HFFc6 (cell line): Measurements from ENCODE around the gene PPP1R2. TPM values are rescaled to one million over a fixed set of nuclear protein-coding genes. Genes with fewer than 3 reads are reported as not detected.

ENCODE experiments used
- DNase-seq: peaks from one replicate; pipeline ENCODE4 v3.0.0-alpha.2; 2018
- H3K27ac Mint-ChIP-seq: 2 replicates; pipeline ENCODE4 v1.8.0; 2020; ENCODE audit warnings: mild to moderate bottlenecking, mixed read lengths
- H3K27me3 Mint-ChIP-seq: 2 replicates; pipeline ENCODE4 v1.8.0; 2021; ENCODE audit warnings: mild to moderate bottlenecking, moderate library complexity, mixed read lengths; ENCODE audit not compliant: insufficient read depth
- H3K36me3 Mint-ChIP-seq: 2 replicates; pipeline ENCODE4 v1.8.0; 2021; ENCODE audit warnings: low read depth, mixed read lengths
- H3K4me1 Mint-ChIP-seq: 2 replicates; pipeline ENCODE4 v1.8.0; 2020; ENCODE audit warnings: low read depth, mixed read lengths
- H3K4me3 Mint-ChIP-seq: 2 replicates; pipeline ENCODE4 v1.8.0; 2020; ENCODE audit warnings: mild to moderate bottlenecking, moderate library complexity, mixed read lengths
- H3K9me3 Mint-ChIP-seq: 2 replicates; pipeline ENCODE4 v1.8.0; 2020; ENCODE audit warnings: mild to moderate bottlenecking, mixed read lengths
- CTCF ChIP-seq: fragments of 200-600 bp; sonication (generic); IDR thresholded peaks from 2 replicates; pipeline ENCODE4 v1.5.0; 2021; ENCODE audit warnings: antibody characterized with exemption, mild to moderate bottlenecking
- total RNA-seq, 6 experiments: library from RNA; stranded (reverse); fragmentation: NEBNext Ultra II Directional; extraction: Animal tissue kit (Norgen Biotek cat#: 25700); gene quantifications; 2 replicates in 1 of 6; 3 replicates in 5 of 6; pipeline ENCODE4 v1.2.3, GENCODE V29; 2021

The PPP1R2 gene
- total RNA-seq, 6 experiments from 2014 or later, result 39.7 to 44.0 (median 42.0) TPM

- no peak for TF ChIP-seq CTCF
- Mint-ChIP-seq H3K36me3 (no peaks in the 10 kb centered on the region), H3K4me1 (peaks cover 13% of the 10 kb centered on the region), H3K9me3 (no peaks in the 10 kb centered on the region), H3K27ac (no peak overlapping the region), H3K27me3 (peaks cover 21% of the 10 kb centered on the region), H3K4me3 (no peak overlapping the region)
- no peak for DNase-seq
Observed at GRCh38 chr3:195587406-195587805, 44.3 kb upstream of the PPP1R2 start.

GRCh38 chr3:195584543-195584870 lies 41.4 kb upstream of the PPP1R2 start:
- Mint-ChIP-seq H3K27me3 (peaks cover 18% of the 10 kb centered on the region), H3K4me3 (peak overlapping the region; percentile 76; the same call in 1 of the 2 replicates), H3K4me1 (peaks cover 18% of the 10 kb centered on the region), H3K9me3 (no peaks in the 10 kb centered on the region), H3K27ac (no peak overlapping the region), H3K36me3 (no peaks in the 10 kb centered on the region)
- DNase-seq, result no peak
- TF ChIP-seq CTCF, result no peak

- H3K4me1 Mint-ChIP-seq, result peaks cover 18% of the 10 kb centered on the region
- no peaks in the 10 kb centered on the region for H3K36me3 Mint-ChIP-seq
- no peak for TF ChIP-seq CTCF
- H3K4me3 Mint-ChIP-seq, result peak within 1 kb of the TSS; percentile 76
- H3K27ac Mint-ChIP-seq, result no peak within 1 kb of the TSS
- DNase-seq, result no peak
- H3K9me3 Mint-ChIP-seq, result no peaks in the 10 kb centered on the region
- H3K27me3 Mint-ChIP-seq, result peaks cover 22% of the 10 kb centered on the region
Observed at GRCh38 chr3:195583831-195584542, 40.9 kb upstream of the PPP1R2 start, which contains the start of gene APOD. Gene APOD (minus strand): TSS chr3:195583940. CDS start chr3:195579461, 4,479 bp downstream.

- H3K4me1 Mint-ChIP-seq, result peaks cover 18% of the 10 kb centered on the region
- H3K27me3 Mint-ChIP-seq, result peaks cover 31% of the 10 kb centered on the region
- no peaks in the 10 kb centered on the region for H3K9me3 Mint-ChIP-seq
- no peak overlapping the region for H3K27ac Mint-ChIP-seq
- no peak overlapping the region for H3K4me3 Mint-ChIP-seq
- no peak for TF ChIP-seq CTCF
- no peak for DNase-seq
- H3K36me3 Mint-ChIP-seq, result no peaks in the 10 kb centered on the region
Observed at GRCh38 chr3:195582947-195583346, 39.8 kb upstream of the PPP1R2 start.

- H3K4me3 Mint-ChIP-seq, result no peak overlapping the region
- no peaks in the 10 kb centered on the region for H3K36me3 Mint-ChIP-seq
- TF ChIP-seq CTCF, result no peak
- H3K9me3 Mint-ChIP-seq, result no peaks in the 10 kb centered on the region
- H3K4me1 Mint-ChIP-seq, result peaks cover 18% of the 10 kb centered on the region
- DNase-seq, result peak; percentile 44
- H3K27ac Mint-ChIP-seq, result peak overlapping the region; percentile 17; the same call in 1 of the 2 replicates
- peaks cover 27% of the 10 kb centered on the region for H3K27me3 Mint-ChIP-seq
Observed at GRCh38 chr3:195580744-195581443, 37.8 kb upstream of the PPP1R2 start.
